GM23248 (cell line): ENCODE data around the gene WSCD1. TPM values are rescaled to one million over a fixed set of nuclear protein-coding genes. Genes with fewer than 3 reads are reported as not detected.

ENCODE experiments used
- DNase-seq: peaks from one replicate; pipeline ENCODE4 v3.0.0-alpha.2; 2015
- H2AFZ ChIP-seq: fragments of 200-600 bp; sonication (generic); 2 replicates; pipeline ENCODE4 v1.6.1; 2016; ENCODE audit warnings: antibody characterized with exemption
- H3F3A ChIP-seq: fragments of 200-600 bp; sonication (generic); 2 replicates; pipeline ENCODE4 v1.6.1; 2016; ENCODE audit warnings: mild to moderate bottlenecking, antibody characterized with exemption, mixed run types; ENCODE audit not compliant: insufficient read depth
- H3K27ac ChIP-seq: fragments of 200-600 bp; sonication (generic); 2 replicates; pipeline ENCODE4 v1.5.1; 2016; ENCODE audit warnings: mild to moderate bottlenecking
- H3K27me3 ChIP-seq: fragments of 200-600 bp; sonication (generic); replicated peaks from 2 replicates; pipeline ENCODE4 v1.6.1; 2016; ENCODE audit warnings: mild to moderate bottlenecking; ENCODE audit not compliant: insufficient read depth
- H3K36me3 ChIP-seq: fragments of 200-600 bp; sonication (generic); 2 replicates; pipeline ENCODE4 v1.6.1; 2016; ENCODE audit warnings: low read depth, mild to moderate bottlenecking
- H3K4me1 ChIP-seq: fragments of 200-600 bp; sonication (generic); 2 replicates; pipeline ENCODE4 v1.6.1; 2016; ENCODE audit warnings: mild to moderate bottlenecking; ENCODE audit not compliant: insufficient read depth
- H3K4me2 ChIP-seq: fragments of 200-600 bp; sonication (generic); one replicate; pipeline ENCODE4 v1.6.1; 2016; ENCODE audit warnings: mild to moderate bottlenecking; ENCODE audit not compliant: unreplicated experiment
- H3K4me3 ChIP-seq: fragments of 200-600 bp; sonication (generic); 2 replicates; pipeline ENCODE4 v1.5.1; 2016; ENCODE audit warnings: mild to moderate bottlenecking
- H3K79me2 ChIP-seq: fragments of 200-600 bp; sonication (generic); 2 replicates; pipeline ENCODE4 v1.6.1; 2016; ENCODE audit warnings: mild to moderate bottlenecking; ENCODE audit not compliant: insufficient read depth
- H3K9ac ChIP-seq: fragments of 200-600 bp; sonication (generic); 2 replicates; pipeline ENCODE4 v1.6.1; 2016; ENCODE audit warnings: mild to moderate bottlenecking
- H3K9me2 ChIP-seq: fragments of 200-600 bp; sonication (generic); 2 replicates; pipeline ENCODE4 v1.6.1; 2016; ENCODE audit warnings: mixed run types, mild to moderate bottlenecking, moderate library complexity; ENCODE audit not compliant: insufficient read depth
- H3K9me3 ChIP-seq: fragments of 200-600 bp; sonication (generic); one replicate; pipeline ENCODE4 v1.6.1; 2017; ENCODE audit warnings: low read depth
- H4K20me1 ChIP-seq: fragments of 200-600 bp; sonication (generic); 2 replicates; pipeline ENCODE4 v1.6.0; 2016; ENCODE audit not compliant: insufficient read depth
- EZH2 ChIP-seq: fragments of 200-600 bp; sonication (generic); IDR thresholded peaks from 2 replicates; pipeline ENCODE4 v1.6.1; 2018; ENCODE audit warnings: antibody characterized with exemption, mild to moderate bottlenecking; ENCODE audit not compliant: insufficient read depth, poor library complexity, severe bottlenecking
- EZH2phosphoT487 ChIP-seq: fragments of 200-600 bp; sonication (generic); IDR thresholded peaks from 2 replicates; pipeline ENCODE4 v1.6.1; 2018; ENCODE audit warnings: antibody characterized with exemption, moderate library complexity, mild to moderate bottlenecking, low read depth; ENCODE audit not compliant: insufficient read depth
- WGBS, 2 experiments: methylation state at CpG; one replicate each; pipeline ENCODE4 v1.1.6; 2015 to 2017; ENCODE audit warnings: low lambda C conversion rate in 2 of 2, low coverage in 1 of 2; ENCODE audit errors: missing lambda C conversion rate in 2 of 2; 5-methylcytosine and 5-hydroxymethylcytosine counted together
- in situ Hi-C: fragments of 300-500 bp; cut with MboI; formaldehyde crosslinking; loops from 2 replicates; pipeline ENCODE4 v1.15.0; 2020
- polyA plus RNA-seq: library from polyadenylated mRNA; unstranded; fragments of >200 nt; fragmentation: Nextera tagmentation; extraction: Ambion mirVana; gene quantifications from 2 replicates; pipeline ENCODE4 v1.2.1, GENCODE V29; 2016
- total RNA-seq: library from RNA; depleted of rRNA; stranded (reverse); fragments of >200 nt; shearing (Covaris generic); gene quantifications from 2 replicates; pipeline ENCODE4 v1.2.3, GENCODE V29; 2014

WSCD1 gene
- total and polyA plus RNA-seq, 2 experiments from 2014 or later, result 0.11 TPM; not detected in 1

GRCh38 chr17:6105649-6106007, 35.4 kb downstream of the WSCD1 start:
- Histone ChIP-seq H3K9me2 (no peaks in the 10 kb centered on the region), H3K9ac (no peak overlapping the region), H2AFZ (no peak overlapping the region), H3K4me3 (no peak overlapping the region), H3K27me3 (no peaks in the 10 kb centered on the region), H3F3A (no peaks in the 10 kb centered on the region), H3K4me1 (no peaks in the 10 kb centered on the region), H3K4me2 (no peak overlapping the region), H3K36me3 (no peaks in the 10 kb centered on the region), H3K9me3 (no peaks in the 10 kb centered on the region), H3K79me2 (no peaks in the 10 kb centered on the region), H3K27ac (no peak overlapping the region), H4K20me1 (no peaks in the 10 kb centered on the region)
- whole genome bisulfite sequencing, 2 experiments, result 15 to 25% methylated on average over 6 of the region's 6 CpGs
- no peak for DNase-seq
- TF ChIP-seq EZH2 (no peak), EZH2phosphoT487 (no peak)
- in situ Hi-C loops, result no loop called here

DNA sequence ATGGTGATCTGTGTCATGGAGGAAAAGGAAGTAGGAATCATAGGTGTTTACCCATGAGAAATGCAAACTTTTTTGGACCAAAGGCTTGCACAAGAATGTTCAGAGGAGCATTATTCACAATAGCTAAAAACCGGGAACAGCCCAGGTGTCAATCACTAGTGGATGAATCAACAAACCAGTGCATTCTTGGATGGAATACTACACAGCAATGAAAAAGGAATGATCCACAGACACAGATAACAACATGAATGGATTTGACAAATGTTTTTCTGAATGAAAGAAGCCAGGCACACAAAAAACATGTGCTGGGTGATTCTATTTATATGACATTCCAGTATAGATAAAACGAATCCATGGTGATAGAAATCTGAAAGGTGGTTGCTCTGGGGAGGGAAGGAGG, 36.0 kb downstream of the WSCD1 start:
- in situ Hi-C loops, result no loop called here
- no peak for DNase-seq
- H3K36me3 ChIP-seq, result no peaks in the 10 kb centered on the region
- no peak overlapping the region for H3K4me2 ChIP-seq
- TF ChIP-seq EZH2, result no peak
- no peak for TF ChIP-seq EZH2phosphoT487
- H3F3A ChIP-seq, result no peaks in the 10 kb centered on the region
- no peak overlapping the region for H3K9ac ChIP-seq
- H3K4me3 ChIP-seq, result no peak overlapping the region
- no peaks in the 10 kb centered on the region for H3K4me1 ChIP-seq
- H3K9me2 ChIP-seq, result no peaks in the 10 kb centered on the region
- WGBS, 2 experiments, result 14 to 25% methylated on average over 2 of the region's 2 CpGs
- H3K27ac ChIP-seq, result no peak overlapping the region
- no peaks in the 10 kb centered on the region for H3K27me3 ChIP-seq
- no peaks in the 10 kb centered on the region for H4K20me1 ChIP-seq
- no peaks in the 10 kb centered on the region for H3K79me2 ChIP-seq
- H3K9me3 ChIP-seq, result no peaks in the 10 kb centered on the region
- H2AFZ ChIP-seq, result no peak overlapping the region

GRCh38 chr17:6107791-6108190, 37.6 kb downstream of the WSCD1 start:
- WGBS, 2 experiments, result 38 to 47% methylated on average over 12 of the region's 12 CpGs

GRCh38 chr17:6108382-6108781, 38.2 kb downstream of the WSCD1 start:
- Histone ChIP-seq H2AFZ (no peak overlapping the region), H3K79me2 (no peaks in the 10 kb centered on the region), H3F3A (no peaks in the 10 kb centered on the region), H4K20me1 (no peaks in the 10 kb centered on the region), H3K9me2 (no peaks in the 10 kb centered on the region), H3K27me3 (no peaks in the 10 kb centered on the region), H3K4me3 (no peak overlapping the region), H3K27ac (no peak overlapping the region), H3K9me3 (no peaks in the 10 kb centered on the region), H3K4me2 (no peak overlapping the region), H3K9ac (no peak overlapping the region), H3K4me1 (no peaks in the 10 kb centered on the region), H3K36me3 (no peaks in the 10 kb centered on the region)
- no peak for DNase-seq
- WGBS, 2 experiments, result 9 to 11% methylated on average over 5 of the region's 5 CpGs
- TF ChIP-seq EZH2 (no peak), EZH2phosphoT487 (no peak)
- in situ Hi-C loops, result no loop called here

More at GRCh38 chr17:6107791-6108190, 37.6 kb downstream of the WSCD1 start:
- Histone ChIP-seq H3K4me3 (no peak overlapping the region), H4K20me1 (no peaks in the 10 kb centered on the region), H3K36me3 (no peaks in the 10 kb centered on the region), H3K4me1 (no peaks in the 10 kb centered on the region), H2AFZ (no peak overlapping the region), H3K9ac (no peak overlapping the region), H3K4me2 (no peak overlapping the region), H3K27ac (no peak overlapping the region), H3K27me3 (no peaks in the 10 kb centered on the region), H3K79me2 (no peaks in the 10 kb centered on the region), H3K9me3 (no peaks in the 10 kb centered on the region), H3F3A (no peaks in the 10 kb centered on the region), H3K9me2 (no peaks in the 10 kb centered on the region)
- DNase-seq, result no peak
- no peak for TF ChIP-seq EZH2phosphoT487
- TF ChIP-seq EZH2, result no peak
- in situ Hi-C loops, result no loop called here

- H3K79me2 ChIP-seq, result no peaks in the 10 kb centered on the region
- H3K9ac ChIP-seq, result no peak overlapping the region
- 19 to 22% methylated on average over 5 of the region's 5 CpGs for WGBS, 2 experiments
- H3K9me3 ChIP-seq, result no peaks in the 10 kb centered on the region
- no peak overlapping the region for H3K4me3 ChIP-seq
- H3K27me3 ChIP-seq, result no peaks in the 10 kb centered on the region
- H3K36me3 ChIP-seq, result no peaks in the 10 kb centered on the region
- H3K9me2 ChIP-seq, result no peaks in the 10 kb centered on the region
- H3F3A ChIP-seq, result no peaks in the 10 kb centered on the region
- H2AFZ ChIP-seq, result no peak overlapping the region
- TF ChIP-seq EZH2phosphoT487, result no peak
- no peak for TF ChIP-seq EZH2
- no peaks in the 10 kb centered on the region for H3K4me1 ChIP-seq
- no peak for DNase-seq
- in situ Hi-C loops, result no loop called here
- no peak overlapping the region for H3K4me2 ChIP-seq
- H3K27ac ChIP-seq, result no peak overlapping the region
- no peaks in the 10 kb centered on the region for H4K20me1 ChIP-seq
Observed at GRCh38 chr17:6108987-6109386, 38.8 kb downstream of the WSCD1 start.
